Hematopoietic multipotent progenitor cell treated with erythropoietin and hydrocortisone succinate and interleukin-3 and kit ligand, for 8 days (in vitro differentiated cells): ENCODE results near the gene ANO6.
"Not testable (repeated sequence)": the region's sequence is repeated elsewhere in the genome, so short reads cannot be mapped to it uniquely, and the experiment has no call there.

Experiments used
- DNase-seq: peaks from one replicate; pipeline ENCODE4 v3.0.0-alpha.2; 2015

ANO6 gene

GRCh38 chr12:45212064-45212463 is 3.8 kb upstream of the ANO6 start:
- DNase-seq: no peak

- no peak for DNase-seq
Measured at GRCh38 chr12:45213107-45213506, 2.8 kb upstream of the ANO6 start.

GRCh38 chr12:45214071-45214470 is 1.8 kb upstream of the ANO6 start:
- no peak for DNase-seq

DNA sequence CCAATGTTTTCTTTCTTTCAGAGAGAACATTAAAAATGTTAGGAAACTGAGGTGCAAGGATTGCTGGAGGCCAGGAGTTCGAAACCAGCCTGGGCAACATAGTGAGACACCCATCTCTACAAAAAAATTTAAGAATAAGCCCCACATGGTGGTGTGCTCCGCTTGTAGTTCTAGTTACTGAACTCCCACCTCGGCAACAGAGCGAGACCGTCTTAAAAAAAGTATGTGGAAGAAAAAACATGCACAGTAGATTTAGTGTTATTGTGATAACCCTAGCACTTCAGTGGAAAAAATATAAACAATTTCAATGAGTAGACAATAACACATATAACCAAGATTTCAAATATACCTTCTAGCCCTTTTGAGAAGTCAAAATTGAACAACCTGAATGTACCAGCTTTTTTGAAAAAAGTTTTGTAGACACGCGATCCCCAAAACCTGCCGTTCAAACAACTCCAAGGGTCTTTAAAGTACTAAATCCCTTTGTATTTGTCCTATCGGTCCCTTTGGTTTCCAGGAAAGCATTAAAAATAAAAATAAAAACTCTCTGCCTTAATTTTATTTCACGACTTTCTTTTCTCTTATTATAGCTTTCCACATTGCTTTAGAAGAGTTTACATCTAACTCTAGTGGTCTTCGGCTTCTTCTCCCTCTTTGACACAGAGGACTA is 1.0 kb upstream of the ANO6 start:
- DNase-seq: peak; percentile 44

DNA sequence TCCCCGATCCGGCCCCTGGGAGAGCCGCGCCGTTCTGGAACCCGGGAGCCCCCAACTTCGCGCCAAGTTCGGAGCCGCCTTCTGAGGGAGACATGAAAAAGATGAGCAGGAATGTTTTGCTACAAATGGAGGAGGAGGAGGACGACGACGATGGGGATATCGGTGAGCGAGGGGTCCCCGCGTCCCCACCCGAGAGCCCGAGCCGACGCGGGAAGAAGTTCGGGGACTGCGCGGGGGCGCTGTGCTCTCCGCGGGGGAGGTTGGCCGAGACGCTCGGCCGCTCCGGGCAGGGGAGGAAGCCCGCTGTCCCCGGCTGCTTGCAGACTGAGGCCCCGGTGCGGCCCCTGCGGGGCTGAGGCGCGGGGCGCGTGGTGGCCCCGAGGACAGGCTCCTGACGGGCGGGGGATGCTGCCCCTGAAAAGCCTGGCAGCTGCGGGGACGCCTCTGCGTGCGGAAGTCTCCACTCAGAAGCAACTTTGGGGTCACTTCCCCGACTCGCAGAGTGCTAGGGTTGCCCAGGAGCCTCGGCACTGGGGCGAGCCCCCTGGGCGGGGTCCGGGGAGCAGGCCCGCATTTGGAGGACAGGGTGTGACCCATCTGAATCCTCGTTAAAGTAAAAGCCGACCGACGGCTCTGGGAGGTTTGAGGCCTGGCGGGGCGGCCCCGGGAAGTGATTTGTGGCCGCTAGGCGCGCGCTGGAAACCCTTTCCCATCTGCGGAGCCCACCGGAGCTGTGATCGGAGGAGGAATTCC is 511 bp downstream of the ANO6 start:
- DNase-seq: peak; percentile 56

DNA sequence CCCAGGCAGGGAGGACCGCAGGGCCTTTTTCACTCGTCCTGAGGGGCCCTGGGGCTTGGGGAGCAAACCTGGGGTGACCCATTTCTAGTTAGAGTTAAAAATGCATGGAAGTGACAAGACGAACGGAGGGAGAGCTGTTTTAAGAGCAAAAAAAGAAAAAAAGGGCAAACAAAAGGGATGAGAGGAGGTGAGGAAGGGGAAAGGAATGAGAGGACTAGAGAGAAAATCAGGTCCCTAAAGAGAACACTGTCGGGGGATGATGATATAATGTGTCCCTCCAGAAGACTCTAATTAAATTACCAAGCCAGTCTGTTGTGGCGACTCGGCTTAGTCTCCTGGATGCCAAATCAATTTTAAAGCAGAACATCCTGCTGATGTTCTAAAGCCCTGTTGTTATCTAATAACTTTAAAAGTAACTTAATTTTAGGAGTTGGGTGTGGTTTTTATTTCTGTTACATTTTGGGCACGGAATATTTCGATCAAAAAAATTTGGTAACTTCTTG is 1.1 kb downstream of the ANO6 start:
- DNase-seq: no peak

- DNase-seq: no peak
Measured at GRCh38 chr12:45217846-45218245, 2.0 kb downstream of the ANO6 start.

GRCh38 chr12:45219621-45220020 is 3.7 kb downstream of the ANO6 start:
- no peak for DNase-seq

DNA sequence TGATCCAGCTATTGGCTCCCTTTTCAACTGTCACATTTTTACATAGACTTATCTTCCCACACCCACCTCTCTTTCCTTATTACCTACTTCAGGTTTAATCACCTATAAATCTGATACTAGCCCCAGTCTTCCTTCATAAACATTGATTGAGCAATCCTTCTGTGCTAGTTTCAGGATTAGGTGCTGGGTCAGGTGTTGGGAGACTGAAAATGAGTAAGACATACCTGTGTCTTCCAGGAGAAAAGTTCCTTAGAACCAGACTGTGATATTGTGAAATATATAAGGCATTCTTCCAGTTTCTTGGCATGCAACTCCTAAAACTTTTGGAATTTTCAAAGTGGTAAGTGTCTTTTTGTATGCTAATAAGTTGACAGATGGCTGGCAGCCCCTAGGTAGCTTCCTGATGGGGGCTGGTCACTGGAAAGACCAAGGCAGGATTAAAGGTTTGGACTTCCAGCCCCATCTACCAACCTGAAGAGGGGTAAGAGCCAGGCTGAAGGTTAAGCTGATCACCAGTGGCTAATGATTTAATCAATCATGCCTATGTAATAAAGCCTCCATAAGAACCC is 4.6 kb downstream of the ANO6 start:
- no peak for DNase-seq

DNA sequence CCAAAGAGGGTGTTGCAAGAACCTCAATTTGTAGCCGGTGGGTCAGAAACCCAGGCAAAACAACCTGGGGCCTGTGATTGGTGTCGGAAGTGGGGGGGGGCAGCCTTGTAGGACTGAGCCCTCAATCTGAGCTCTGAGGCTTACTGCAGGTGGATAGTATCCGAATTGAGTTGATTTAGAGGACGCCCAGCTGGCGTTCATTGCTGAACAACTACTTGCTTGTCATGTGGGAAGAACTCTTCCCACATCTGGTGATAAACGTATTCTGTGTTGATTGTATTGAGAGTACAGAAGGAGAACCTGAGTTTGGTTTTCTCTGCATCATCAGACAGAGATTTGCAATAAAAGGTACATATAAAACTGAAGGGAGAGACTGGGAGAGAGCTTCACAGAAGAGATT is 5.1 kb downstream of the ANO6 start:
- DNase-seq: no peak

DNA sequence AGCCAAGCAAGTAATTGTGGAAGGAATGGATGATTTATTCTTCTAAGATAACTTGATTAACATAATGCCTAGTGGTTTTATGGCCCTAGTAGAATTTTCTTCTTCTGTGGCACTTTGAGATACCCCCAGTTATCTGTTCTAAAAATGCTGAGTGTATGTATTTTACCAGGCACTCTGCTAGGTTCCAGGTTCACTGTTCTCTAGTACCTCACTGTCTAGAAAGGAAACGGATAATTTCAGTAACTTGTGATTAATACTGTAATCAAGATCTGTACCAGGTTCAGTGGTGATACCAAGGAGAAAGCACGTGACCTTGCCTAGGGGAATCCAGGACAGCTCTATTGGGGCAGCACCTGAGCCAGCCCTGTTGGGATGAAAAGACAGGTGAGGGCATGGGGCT is 8.0 kb downstream of the ANO6 start:
- DNase-seq: no peak

- no peak for DNase-seq
Measured at GRCh38 chr12:45224311-45224710, 8.4 kb downstream of the ANO6 start.

- no peak for DNase-seq
Measured at GRCh38 chr12:45226021-45226420, 10.1 kb downstream of the ANO6 start.

DNA sequence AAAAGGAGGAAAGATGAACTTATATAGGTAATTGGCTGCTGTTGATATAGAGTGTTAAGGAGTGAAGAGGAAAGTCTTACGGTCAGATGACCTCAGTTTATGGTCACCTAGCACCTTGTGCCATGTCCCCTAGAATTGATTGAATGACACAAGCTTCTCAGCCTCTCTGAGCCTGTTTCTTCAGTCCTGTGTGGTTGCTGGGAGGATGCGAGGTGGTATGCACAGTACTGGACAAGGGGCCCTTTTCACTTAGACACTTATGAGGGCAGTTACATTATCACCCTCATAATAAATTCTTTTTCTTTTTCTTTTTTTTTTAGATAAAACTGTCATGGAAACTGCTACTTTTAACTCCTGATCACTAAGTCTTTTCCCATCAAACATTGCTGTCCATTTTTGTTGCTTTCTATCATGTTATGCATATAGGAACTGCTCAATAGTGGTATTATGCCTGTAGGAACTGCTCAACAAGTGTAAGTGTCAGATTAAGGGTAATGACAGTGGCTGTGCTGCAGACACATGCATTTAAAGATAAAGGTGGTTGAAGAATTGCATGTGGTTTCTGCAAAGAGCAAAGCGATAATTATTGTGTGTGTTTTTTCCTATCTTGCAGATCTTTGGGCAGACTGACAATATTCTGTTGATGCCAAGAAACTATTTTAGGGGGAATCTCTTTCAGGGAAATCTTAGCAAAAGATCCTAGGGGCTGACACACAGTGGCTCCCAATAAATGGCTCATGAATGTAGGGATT is 11.6 kb downstream of the ANO6 start:
- DNase-seq: peak; percentile 88

DNA sequence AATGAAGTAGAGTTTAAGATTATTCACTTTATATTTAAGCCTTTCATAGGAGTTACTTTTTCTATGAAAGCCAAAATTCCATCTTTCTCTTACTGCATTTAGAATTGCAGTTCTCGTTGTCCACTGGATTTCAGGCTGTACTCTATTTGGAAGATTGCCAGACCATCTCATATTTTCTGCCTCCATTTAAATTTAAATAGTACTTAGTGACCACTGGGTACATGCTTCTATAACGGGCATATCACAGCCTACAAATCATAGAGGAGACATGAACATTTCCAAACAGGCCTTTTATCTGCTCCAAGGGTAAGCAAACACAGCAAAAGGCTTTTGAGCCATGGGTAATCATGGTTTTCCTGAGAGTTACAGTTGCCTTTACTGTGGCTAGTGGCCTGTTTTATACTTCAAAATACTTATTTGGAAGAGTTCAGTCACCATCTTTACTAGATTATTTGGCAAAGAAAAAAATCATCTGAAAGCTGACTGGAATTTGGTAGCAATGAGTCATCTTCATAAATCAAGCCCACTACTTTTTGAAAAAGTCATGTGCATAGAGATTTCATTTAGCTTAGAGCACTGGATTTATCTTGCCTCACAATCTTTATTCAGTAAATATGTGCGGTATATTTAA is 15.7 kb downstream of the ANO6 start:
- no peak for DNase-seq

DNA sequence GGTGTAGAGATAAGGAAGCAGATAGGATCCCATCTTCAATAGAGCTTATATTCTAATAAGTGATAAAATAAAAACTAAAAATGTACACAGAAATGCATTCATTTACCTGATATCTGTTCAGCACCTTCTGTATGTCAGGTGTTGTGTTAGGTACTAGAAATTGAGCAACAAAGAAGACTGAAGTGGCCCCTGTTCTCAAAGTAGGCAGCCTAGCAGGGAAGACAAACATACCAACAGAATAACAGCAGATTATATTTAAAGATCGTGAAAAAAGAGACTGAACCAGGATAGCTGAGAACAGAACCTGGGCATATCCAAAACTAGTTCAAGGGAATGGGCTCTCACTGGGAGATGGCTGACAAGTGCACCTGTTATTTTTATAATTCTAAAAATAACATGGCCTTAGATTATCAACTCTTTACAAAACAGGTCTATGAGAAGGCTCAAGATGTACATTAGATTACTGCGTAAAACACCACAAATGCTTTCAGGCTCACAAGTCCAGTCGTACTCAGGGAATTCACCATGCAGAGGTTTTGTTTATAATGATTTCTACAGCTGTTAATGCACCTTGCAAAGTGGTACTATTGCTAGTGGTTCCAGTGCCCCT is 16.4 kb downstream of the ANO6 start:
- DNase-seq: no peak

- DNase-seq: no peak
Measured at GRCh38 chr12:45232756-45233372, 17.0 kb downstream of the ANO6 start.

DNA sequence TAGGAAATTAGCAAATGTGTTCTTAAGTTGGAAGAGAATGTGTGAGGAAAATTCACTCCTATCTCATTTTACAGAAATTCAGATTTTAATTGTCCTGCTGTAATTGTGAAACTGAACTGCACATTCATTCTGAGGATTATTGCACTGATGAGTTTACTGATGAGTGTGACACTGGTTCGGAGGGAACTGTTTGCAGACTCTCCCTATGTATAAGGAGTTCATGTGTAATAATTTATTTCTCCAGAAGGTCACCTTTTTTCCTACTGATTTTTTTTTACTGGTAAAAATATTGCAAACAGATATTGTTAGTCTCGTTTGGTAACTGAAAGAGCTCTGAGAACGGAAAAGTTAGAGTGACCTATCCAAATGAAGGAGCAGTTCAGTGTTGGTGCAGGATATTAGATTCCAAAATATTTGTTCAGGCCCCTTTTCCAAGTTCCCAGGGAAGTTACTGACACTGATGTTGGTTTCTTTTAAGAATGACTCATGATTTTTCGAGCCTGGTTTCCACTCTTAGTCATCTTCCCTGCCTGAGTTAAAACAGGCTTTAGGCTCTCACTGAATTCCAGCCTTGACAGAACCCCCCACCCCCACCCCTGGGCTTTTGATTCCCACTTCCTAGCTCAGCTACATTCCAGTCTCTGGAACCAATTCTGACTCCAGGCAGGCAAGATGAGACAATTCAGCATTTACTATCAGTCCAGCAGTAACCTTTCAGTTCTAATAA is 18.4 kb downstream of the ANO6 start:
- peak; percentile 12 for DNase-seq

DNA sequence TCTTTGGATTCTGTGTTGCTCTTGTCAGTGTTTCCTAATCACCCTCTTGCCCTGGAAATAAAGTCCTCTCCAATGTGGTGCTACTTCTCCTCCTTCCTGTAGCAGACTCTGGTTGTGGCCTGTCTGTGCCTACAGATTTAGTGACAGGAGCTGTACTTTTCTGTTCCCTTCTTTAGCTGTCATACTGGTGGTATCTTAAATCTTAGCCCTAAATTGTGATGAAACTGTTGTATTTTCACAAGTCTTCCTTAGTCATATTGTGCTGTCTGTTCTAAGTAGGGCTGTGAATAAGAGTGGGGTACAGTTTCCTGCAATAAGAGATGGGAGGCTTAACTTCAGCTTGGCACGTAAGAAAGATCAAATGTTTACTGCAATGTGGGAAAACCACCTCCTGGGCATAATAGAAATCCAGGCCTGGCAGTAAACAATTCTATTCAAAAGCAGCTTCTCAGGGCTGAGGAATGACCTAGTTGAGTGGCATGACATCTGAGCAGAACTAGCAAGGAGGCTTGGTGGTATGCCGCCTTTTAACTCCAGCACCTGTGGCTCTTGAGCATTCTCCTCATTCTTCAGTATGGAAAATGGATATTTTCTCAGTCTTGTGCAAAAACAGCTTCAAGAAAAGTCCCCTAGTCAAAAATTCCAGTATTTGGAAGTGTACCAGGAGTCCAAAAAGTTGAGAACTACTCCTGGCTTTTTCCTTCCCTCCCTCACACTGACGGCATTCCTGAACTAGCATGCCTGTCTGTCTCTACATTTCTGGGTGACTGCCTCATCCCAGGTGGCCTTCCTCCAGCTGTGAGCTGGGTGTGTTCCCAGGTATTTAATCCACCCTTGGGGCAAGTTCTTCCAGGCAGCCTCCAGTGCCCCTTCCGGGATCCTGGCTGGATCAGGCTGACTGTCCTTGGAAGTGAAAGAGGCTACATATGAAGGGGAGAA is 19.5 kb downstream of the ANO6 start:
- no peak for DNase-seq

- not testable (repeated sequence) for DNase-seq
Measured at GRCh38 chr12:45236383-45236782, 20.5 kb downstream of the ANO6 start.
